ENCODE data around the gene TMBIM4.

GRCh38 chr12:66194122-66194521, 24.3 kb upstream of the TMBIM4 start:
- TF ChIP-seq CTCF (IDR thresholded peaks at IDR 0.05) (no peak), POLR2A (IDR thresholded peaks at IDR 0.05) (no peak), POLR2AphosphoS5 (IDR thresholded peaks at IDR 0.05) (no peak)

Data from prostate gland (tissue), 2 donors.